ENCODE measurements around the gene BBS7. TPM values are rescaled to one million over a fixed set of nuclear protein-coding genes. Genes with fewer than 3 reads are reported as not detected.

Gene BBS7
- total and polyA plus RNA-seq, 2 experiments from 2014 or later = 14.8 to 30.8 TPM

DNA sequence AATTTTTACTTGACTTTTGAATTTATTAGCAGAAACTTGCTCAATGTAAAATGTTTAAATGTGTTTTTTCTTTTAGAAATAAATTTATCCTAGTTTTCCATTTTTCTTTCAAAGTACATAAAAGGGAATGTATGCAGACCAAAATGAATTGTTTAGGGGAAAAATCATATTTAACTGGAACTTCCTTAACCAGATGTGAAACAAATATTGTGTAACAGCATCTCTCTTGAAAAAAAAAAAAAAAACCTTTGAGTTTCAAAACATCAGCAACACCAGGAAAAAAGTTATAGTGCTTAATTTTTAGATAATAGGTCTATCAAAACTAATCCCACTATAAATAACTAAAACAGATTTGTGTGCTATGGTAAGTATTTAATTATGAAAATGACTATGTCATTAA lies 32.1 kb downstream of the BBS7 start (continued):
- TF ChIP-seq ZNF114 (CRISPR knock-in tag; IDR thresholded peaks at IDR 0.05) (no peak), NANOG (IDR thresholded peaks at IDR 0.05; ENCODE audit: borderline replicate concordance) (no peak), STAT1 (IDR thresholded peaks at IDR 0.05; ENCODE audit: unreplicated experiment) (no peak)
- TF ChIP-seq, protein P1, sequence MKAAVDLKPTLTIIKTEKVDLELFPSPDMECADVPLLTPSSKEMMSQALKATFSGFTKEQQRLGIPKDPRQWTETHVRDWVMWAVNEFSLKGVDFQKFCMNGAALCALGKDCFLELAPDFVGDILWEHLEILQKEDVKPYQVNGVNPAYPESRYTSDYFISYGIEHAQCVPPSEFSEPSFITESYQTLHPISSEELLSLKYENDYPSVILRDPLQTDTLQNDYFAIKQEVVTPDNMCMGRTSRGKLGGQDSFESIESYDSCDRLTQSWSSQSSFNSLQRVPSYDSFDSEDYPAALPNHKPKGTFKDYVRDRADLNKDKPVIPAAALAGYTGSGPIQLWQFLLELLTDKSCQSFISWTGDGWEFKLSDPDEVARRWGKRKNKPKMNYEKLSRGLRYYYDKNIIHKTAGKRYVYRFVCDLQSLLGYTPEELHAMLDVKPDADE (IDR thresholded peaks at IDR 0.05) = no peak

DNA sequence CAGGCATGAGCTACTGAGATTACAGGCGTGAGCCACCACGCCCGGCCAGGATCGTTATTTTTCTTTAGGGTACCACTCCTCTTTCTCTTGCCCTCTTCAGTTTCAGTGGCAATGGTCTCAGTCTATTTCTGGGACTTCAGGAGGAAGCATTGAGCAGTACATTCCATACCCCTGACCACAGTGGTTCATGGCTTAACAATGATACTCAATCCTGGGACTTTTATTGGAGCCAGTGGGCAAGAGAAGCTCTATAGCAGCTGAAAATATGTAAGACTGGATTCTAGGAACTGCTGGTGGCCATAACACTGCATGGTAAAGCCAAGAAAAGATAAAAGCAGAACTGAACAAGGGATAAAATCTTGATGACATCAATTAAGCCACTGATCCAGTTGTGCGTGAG lies 40.8 kb downstream of the BBS7 start:
- H3K79me2 ChIP-seq (replicated peaks; ENCODE audit: insufficient read depth) = no peaks in the 10 kb centered on the region
- no peaks in the 10 kb centered on the region for H3K36me3 Mint-ChIP-seq (ENCODE audit: low read depth)
- no peaks in the 10 kb centered on the region for H3K9me3 Mint-ChIP-seq
- no peaks in the 10 kb centered on the region for H3F3A ChIP-seq (replicated peaks; ENCODE audit: low read depth)
- H3K4me1 ChIP-seq (ENCODE audit: insufficient read depth) = no peaks in the 10 kb centered on the region
- no peaks in the 10 kb centered on the region for H3K36me3 ChIP-seq (ENCODE audit: insufficient read depth)
- H3K4me3 Mint-ChIP-seq = no peak overlapping the region
- no peaks in the 10 kb centered on the region for H3K4me1 Mint-ChIP-seq
- ATAC-seq (no peak), DNase-seq (ENCODE audit: low spot score) (no peak)
- no peak overlapping the region for H3K27ac ChIP-seq (ENCODE audit: low read depth)
- H4K20me1 ChIP-seq (replicated peaks; ENCODE audit: insufficient read depth) = no peaks in the 10 kb centered on the region
- H3K27me3 ChIP-seq (ENCODE audit: insufficient read depth) = no peaks in the 10 kb centered on the region
- no peaks in the 10 kb centered on the region for H3K9me2 ChIP-seq (ENCODE audit: insufficient read depth)
- H3K4me2 ChIP-seq = no peak overlapping the region
- H3K27ac Mint-ChIP-seq = no peak overlapping the region
- H3K4me3 ChIP-seq = no peak overlapping the region
- no peaks in the 10 kb centered on the region for H3K27me3 Mint-ChIP-seq (ENCODE audit: insufficient read depth, low read depth, poor library complexity)
- no peak overlapping the region for H2AFZ ChIP-seq
- no peak for TF ChIP-seq CREB1 (CRISPR knock-in tag; IDR thresholded peaks at IDR 0.05; ENCODE audit: low read depth)
- TF ChIP-seq ZNF114 (CRISPR knock-in tag; IDR thresholded peaks at IDR 0.05) = no peak
- no peak for TF ChIP-seq EZH2 (IDR thresholded peaks at IDR 0.05; ENCODE audit: low read depth, unreplicated experiment)
- TF ChIP-seq, protein P2, sequence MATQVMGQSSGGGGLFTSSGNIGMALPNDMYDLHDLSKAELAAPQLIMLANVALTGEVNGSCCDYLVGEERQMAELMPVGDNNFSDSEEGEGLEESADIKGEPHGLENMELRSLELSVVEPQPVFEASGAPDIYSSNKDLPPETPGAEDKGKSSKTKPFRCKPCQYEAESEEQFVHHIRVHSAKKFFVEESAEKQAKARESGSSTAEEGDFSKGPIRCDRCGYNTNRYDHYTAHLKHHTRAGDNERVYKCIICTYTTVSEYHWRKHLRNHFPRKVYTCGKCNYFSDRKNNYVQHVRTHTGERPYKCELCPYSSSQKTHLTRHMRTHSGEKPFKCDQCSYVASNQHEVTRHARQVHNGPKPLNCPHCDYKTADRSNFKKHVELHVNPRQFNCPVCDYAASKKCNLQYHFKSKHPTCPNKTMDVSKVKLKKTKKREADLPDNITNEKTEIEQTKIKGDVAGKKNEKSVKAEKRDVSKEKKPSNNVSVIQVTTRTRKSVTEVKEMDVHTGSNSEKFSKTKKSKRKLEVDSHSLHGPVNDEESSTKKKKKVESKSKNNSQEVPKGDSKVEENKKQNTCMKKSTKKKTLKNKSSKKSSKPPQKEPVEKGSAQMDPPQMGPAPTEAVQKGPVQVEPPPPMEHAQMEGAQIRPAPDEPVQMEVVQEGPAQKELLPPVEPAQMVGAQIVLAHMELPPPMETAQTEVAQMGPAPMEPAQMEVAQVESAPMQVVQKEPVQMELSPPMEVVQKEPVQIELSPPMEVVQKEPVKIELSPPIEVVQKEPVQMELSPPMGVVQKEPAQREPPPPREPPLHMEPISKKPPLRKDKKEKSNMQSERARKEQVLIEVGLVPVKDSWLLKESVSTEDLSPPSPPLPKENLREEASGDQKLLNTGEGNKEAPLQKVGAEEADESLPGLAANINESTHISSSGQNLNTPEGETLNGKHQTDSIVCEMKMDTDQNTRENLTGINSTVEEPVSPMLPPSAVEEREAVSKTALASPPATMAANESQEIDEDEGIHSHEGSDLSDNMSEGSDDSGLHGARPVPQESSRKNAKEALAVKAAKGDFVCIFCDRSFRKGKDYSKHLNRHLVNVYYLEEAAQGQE (IDR thresholded peaks at IDR 0.05; ENCODE audit: unreplicated experiment) = no peak
- TF ChIP-seq, protein P3, sequence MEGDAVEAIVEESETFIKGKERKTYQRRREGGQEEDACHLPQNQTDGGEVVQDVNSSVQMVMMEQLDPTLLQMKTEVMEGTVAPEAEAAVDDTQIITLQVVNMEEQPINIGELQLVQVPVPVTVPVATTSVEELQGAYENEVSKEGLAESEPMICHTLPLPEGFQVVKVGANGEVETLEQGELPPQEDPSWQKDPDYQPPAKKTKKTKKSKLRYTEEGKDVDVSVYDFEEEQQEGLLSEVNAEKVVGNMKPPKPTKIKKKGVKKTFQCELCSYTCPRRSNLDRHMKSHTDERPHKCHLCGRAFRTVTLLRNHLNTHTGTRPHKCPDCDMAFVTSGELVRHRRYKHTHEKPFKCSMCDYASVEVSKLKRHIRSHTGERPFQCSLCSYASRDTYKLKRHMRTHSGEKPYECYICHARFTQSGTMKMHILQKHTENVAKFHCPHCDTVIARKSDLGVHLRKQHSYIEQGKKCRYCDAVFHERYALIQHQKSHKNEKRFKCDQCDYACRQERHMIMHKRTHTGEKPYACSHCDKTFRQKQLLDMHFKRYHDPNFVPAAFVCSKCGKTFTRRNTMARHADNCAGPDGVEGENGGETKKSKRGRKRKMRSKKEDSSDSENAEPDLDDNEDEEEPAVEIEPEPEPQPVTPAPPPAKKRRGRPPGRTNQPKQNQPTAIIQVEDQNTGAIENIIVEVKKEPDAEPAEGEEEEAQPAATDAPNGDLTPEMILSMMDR (conservative IDR thresholded peaks at IDR 0.05; ENCODE audit: low read depth in 2 of 2) = no peak
- TF ChIP-seq NANOG (IDR thresholded peaks at IDR 0.05; ENCODE audit: borderline replicate concordance) = no peak
- TF ChIP-seq, protein P1 (IDR thresholded peaks at IDR 0.05) = no peak
- no peak for TF ChIP-seq EZH2phosphoT487 (IDR thresholded peaks at IDR 0.05; ENCODE audit: unreplicated experiment)
- TF ChIP-seq ZNF331 (CRISPR knock-in tag; IDR thresholded peaks at IDR 0.05; ENCODE audit: low read depth) = no peak
- TF ChIP-seq, protein P4, sequence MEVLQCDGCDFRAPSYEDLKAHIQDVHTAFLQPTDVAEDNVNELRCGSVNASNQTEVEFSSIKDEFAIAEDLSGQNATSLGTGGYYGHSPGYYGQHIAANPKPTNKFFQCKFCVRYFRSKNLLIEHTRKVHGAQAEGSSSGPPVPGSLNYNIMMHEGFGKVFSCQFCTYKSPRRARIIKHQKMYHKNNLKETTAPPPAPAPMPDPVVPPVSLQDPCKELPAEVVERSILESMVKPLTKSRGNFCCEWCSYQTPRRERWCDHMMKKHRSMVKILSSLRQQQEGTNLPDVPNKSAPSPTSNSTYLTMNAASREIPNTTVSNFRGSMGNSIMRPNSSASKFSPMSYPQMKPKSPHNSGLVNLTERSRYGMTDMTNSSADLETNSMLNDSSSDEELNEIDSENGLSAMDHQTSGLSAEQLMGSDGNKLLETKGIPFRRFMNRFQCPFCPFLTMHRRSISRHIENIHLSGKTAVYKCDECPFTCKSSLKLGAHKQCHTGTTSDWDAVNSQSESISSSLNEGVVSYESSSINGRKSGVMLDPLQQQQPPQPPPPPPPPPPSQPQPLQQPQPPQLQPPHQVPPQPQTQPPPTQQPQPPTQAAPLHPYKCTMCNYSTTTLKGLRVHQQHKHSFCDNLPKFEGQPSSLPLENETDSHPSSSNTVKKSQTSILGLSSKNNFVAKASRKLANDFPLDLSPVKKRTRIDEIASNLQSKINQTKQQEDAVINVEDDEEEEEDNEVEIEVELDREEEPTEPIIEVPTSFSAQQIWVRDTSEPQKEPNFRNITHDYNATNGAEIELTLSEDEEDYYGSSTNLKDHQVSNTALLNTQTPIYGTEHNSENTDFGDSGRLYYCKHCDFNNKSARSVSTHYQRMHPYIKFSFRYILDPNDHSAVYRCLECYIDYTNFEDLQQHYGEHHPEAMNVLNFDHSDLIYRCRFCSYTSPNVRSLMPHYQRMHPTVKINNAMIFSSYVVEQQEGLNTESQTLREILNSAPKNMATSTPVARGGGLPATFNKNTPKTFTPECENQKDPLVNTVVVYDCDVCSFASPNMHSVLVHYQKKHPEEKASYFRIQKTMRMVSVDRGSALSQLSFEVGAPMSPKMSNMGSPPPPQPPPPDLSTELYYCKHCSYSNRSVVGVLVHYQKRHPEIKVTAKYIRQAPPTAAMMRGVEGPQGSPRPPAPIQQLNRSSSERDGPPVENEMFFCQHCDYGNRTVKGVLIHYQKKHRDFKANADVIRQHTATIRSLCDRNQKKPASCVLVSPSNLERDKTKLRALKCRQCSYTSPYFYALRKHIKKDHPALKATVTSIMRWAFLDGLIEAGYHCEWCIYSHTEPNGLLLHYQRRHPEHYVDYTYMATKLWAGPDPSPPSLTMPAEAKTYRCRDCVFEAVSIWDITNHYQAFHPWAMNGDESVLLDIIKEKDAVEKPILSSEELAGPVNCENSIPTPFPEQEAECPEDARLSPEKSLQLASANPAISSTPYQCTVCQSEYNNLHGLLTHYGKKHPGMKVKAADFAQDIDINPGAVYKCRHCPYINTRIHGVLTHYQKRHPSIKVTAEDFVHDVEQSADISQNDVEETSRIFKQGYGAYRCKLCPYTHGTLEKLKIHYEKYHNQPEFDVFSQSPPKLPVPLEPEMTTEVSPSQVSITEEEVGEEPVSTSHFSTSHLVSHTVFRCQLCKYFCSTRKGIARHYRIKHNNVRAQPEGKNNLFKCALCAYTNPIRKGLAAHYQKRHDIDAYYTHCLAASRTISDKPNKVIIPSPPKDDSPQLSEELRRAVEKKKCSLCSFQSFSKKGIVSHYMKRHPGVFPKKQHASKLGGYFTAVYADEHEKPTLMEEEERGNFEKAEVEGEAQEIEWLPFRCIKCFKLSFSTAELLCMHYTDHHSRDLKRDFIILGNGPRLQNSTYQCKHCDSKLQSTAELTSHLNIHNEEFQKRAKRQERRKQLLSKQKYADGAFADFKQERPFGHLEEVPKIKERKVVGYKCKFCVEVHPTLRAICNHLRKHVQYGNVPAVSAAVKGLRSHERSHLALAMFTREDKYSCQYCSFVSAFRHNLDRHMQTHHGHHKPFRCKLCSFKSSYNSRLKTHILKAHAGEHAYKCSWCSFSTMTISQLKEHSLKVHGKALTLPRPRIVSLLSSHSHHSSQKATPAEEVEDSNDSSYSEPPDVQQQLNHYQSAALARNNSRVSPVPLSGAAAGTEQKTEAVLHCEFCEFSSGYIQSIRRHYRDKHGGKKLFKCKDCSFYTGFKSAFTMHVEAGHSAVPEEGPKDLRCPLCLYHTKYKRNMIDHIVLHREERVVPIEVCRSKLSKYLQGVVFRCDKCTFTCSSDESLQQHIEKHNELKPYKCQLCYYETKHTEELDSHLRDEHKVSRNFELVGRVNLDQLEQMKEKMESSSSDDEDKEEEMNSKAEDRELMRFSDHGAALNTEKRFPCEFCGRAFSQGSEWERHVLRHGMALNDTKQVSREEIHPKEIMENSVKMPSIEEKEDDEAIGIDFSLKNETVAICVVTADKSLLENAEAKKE (CRISPR knock-in tag; IDR thresholded peaks at IDR 0.05) = no peak
- no peak for TF ChIP-seq POLR2AphosphoS5 (IDR thresholded peaks at IDR 0.05; ENCODE audit: low read depth)
